Measurements from ENCODE around the gene CLDN14. TPM values are rescaled to one million over a fixed set of nuclear protein-coding genes. Genes with fewer than 3 reads are reported as not detected.

Gene CLDN14
- total RNA-seq, 1 donor from 2014 or later: not detected

DNA sequence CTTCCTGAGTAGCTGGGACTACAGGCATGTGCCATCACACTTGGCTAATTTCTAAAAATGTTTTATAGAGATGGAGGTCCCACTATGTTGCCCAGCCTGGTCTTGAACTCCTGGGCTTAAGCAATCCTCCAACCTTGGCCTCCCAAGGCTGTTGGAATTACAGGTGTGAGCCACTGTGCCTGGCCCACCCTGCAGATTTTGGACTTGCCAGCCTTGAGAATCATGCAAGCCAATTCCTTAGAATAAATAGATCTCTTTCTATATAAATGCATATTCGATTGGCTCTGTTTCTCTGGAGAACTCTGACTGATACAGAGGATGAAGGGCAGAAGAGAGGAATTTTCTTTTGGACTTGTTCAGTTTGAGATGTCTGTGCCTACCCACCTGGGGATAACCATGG lies 6.7 kb downstream of the CLDN14 start:
- TF ChIP-seq, protein P1, sequence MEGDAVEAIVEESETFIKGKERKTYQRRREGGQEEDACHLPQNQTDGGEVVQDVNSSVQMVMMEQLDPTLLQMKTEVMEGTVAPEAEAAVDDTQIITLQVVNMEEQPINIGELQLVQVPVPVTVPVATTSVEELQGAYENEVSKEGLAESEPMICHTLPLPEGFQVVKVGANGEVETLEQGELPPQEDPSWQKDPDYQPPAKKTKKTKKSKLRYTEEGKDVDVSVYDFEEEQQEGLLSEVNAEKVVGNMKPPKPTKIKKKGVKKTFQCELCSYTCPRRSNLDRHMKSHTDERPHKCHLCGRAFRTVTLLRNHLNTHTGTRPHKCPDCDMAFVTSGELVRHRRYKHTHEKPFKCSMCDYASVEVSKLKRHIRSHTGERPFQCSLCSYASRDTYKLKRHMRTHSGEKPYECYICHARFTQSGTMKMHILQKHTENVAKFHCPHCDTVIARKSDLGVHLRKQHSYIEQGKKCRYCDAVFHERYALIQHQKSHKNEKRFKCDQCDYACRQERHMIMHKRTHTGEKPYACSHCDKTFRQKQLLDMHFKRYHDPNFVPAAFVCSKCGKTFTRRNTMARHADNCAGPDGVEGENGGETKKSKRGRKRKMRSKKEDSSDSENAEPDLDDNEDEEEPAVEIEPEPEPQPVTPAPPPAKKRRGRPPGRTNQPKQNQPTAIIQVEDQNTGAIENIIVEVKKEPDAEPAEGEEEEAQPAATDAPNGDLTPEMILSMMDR (IDR thresholded peaks at IDR 0.05; ENCODE audit: partially characterized antibody, unreplicated experiment): no peak
- no peaks in the 10 kb centered on the region for H3K4me1 Mint-ChIP-seq (ENCODE audit: low read depth, unreplicated experiment)
- H3K9me3 Mint-ChIP-seq (ENCODE audit: unreplicated experiment): peaks cover 2% of the 10 kb centered on the region
- no peak overlapping the region for H3K4me3 Mint-ChIP-seq (ENCODE audit: unreplicated experiment)
- DNase-seq: no peak
- H3K27me3 Mint-ChIP-seq (ENCODE audit: unreplicated experiment): peaks cover 3% of the 10 kb centered on the region
- H3K27ac Mint-ChIP-seq (ENCODE audit: unreplicated experiment): no peak overlapping the region
- H3K36me3 Mint-ChIP-seq (ENCODE audit: unreplicated experiment): peaks cover 5% of the 10 kb centered on the region

- Mint-ChIP-seq H3K4me1 (ENCODE audit: low read depth, unreplicated experiment) (no peaks in the 10 kb centered on the region), H3K9me3 (ENCODE audit: unreplicated experiment) (peaks cover 2% of the 10 kb centered on the region), H3K27me3 (ENCODE audit: unreplicated experiment) (peaks cover 3% of the 10 kb centered on the region), H3K4me3 (ENCODE audit: unreplicated experiment) (no peak overlapping the region), H3K27ac (ENCODE audit: unreplicated experiment) (no peak overlapping the region), H3K36me3 (ENCODE audit: unreplicated experiment) (peaks cover 5% of the 10 kb centered on the region)
- no peak for DNase-seq
- TF ChIP-seq, protein P1 (IDR thresholded peaks at IDR 0.05; ENCODE audit: partially characterized antibody, unreplicated experiment): no peak
These were observed 7.5 kb downstream of the CLDN14 start for GRCh38 chr21:36472377-36472776.

GRCh38 chr21:36471254-36471723 lies 8.6 kb downstream of the CLDN14 start:
- no peak overlapping the region for H3K4me3 Mint-ChIP-seq (ENCODE audit: unreplicated experiment)

GRCh38 chr21:36470294-36470693 lies 9.6 kb downstream of the CLDN14 start:
- H3K36me3 Mint-ChIP-seq (ENCODE audit: unreplicated experiment): peaks cover 5% of the 10 kb centered on the region
- H3K4me3 Mint-ChIP-seq (ENCODE audit: unreplicated experiment): no peak overlapping the region
- no peak overlapping the region for H3K27ac Mint-ChIP-seq (ENCODE audit: unreplicated experiment)
- no peak for DNase-seq
- TF ChIP-seq, protein P1 (IDR thresholded peaks at IDR 0.05; ENCODE audit: partially characterized antibody, unreplicated experiment): no peak
- peaks cover 2% of the 10 kb centered on the region for H3K9me3 Mint-ChIP-seq (ENCODE audit: unreplicated experiment)
- H3K27me3 Mint-ChIP-seq (ENCODE audit: unreplicated experiment): peaks cover 5% of the 10 kb centered on the region
- H3K4me1 Mint-ChIP-seq (ENCODE audit: low read depth, unreplicated experiment): peaks cover 1% of the 10 kb centered on the region

More at GRCh38 chr21:36471254-36471723, 8.6 kb downstream of the CLDN14 start:
- H3K4me1 Mint-ChIP-seq (ENCODE audit: low read depth, unreplicated experiment): no peaks in the 10 kb centered on the region
- H3K36me3 Mint-ChIP-seq (ENCODE audit: unreplicated experiment): peaks cover 5% of the 10 kb centered on the region
- no peak overlapping the region for H3K27ac Mint-ChIP-seq (ENCODE audit: unreplicated experiment)
- no peak for DNase-seq
- H3K27me3 Mint-ChIP-seq (ENCODE audit: unreplicated experiment): peaks cover 5% of the 10 kb centered on the region
- H3K9me3 Mint-ChIP-seq (ENCODE audit: unreplicated experiment): peaks cover 2% of the 10 kb centered on the region
- TF ChIP-seq, protein P1 (IDR thresholded peaks at IDR 0.05; ENCODE audit: partially characterized antibody, unreplicated experiment): no peak

DNA sequence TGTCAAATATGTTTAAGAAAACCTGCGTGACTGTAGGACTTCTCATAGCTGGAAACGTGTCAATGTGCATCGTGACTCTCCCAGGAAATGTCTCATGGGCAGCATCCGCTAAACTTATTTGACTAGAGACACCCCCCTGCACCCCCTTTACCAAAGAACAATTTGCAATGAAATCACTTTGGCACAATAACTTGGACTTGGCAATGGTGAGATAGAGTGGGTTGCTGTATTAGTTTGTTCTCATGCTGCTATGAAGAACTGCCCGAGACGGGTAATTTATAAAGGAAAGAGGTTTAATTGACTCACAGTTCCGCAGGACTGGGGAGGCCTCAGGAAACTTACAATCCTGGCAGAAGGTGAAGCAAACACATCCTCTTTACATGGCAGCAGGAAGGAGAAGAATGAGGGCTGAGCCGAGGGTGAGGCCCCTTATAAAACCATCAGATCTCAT lies 13.8 kb downstream of the CLDN14 start:
- H3K4me3 Mint-ChIP-seq (ENCODE audit: unreplicated experiment): no peak overlapping the region
- DNase-seq: no peak
- no peaks in the 10 kb centered on the region for H3K9me3 Mint-ChIP-seq (ENCODE audit: unreplicated experiment)
- no peak overlapping the region for H3K27ac Mint-ChIP-seq (ENCODE audit: unreplicated experiment)
- H3K27me3 Mint-ChIP-seq (ENCODE audit: unreplicated experiment): peaks cover 8% of the 10 kb centered on the region
- TF ChIP-seq, protein P1 (IDR thresholded peaks at IDR 0.05; ENCODE audit: partially characterized antibody, unreplicated experiment): no peak
- H3K36me3 Mint-ChIP-seq (ENCODE audit: unreplicated experiment): no peaks in the 10 kb centered on the region
- peaks cover 1% of the 10 kb centered on the region for H3K4me1 Mint-ChIP-seq (ENCODE audit: low read depth, unreplicated experiment)
